Stimulated activated CD8-positive, alpha-beta memory T cell treated with anti-CD3 and anti-CD28 coated beads, Interleukin-12 subunit alpha, Interleukin-12 subunit beta, amount 100 ng/mL, for 1 hour (primary cell): ENCODE measurements around the gene TEX261.
"Not testable (repeated sequence)": the region's sequence is repeated elsewhere in the genome, so short reads cannot be mapped to it uniquely, and the experiment has no call there.

Experiments
- DNase-seq: peaks from one replicate; pipeline ENCODE4 v3.0.0-alpha.2; 2020; ENCODE audit warnings: low read depth

The TEX261 gene

GRCh38 chr2:70994699-70995425 is at the start of gene TEX261:
TEX261 (minus strand) TSS chr2:70994873; CDS start chr2:70994757, 116 bp downstream.
- peak; percentile 78 for DNase-seq

GRCh38 chr2:71043531-71044407 is 49.1 kb upstream of the TEX261 start:
- DNase-seq, result no peak

GRCh38 chr2:71042287-71042686 is 47.6 kb upstream of the TEX261 start:
- DNase-seq, result no peak

GRCh38 chr2:71036296-71036695 is 41.6 kb upstream of the TEX261 start:
- DNase-seq, result not testable (repeated sequence)

GRCh38 chr2:71023553-71024243 is 29.0 kb upstream of the TEX261 start:
- peak; percentile 41 for DNase-seq

- not testable (repeated sequence) for DNase-seq
Observed at GRCh38 chr2:71021394-71021793, 26.7 kb upstream of the TEX261 start.

GRCh38 chr2:71019989-71020388 is 25.3 kb upstream of the TEX261 start:
- not testable (repeated sequence) for DNase-seq

GRCh38 chr2:71018625-71019024 is 24.0 kb upstream of the TEX261 start:
- no peak for DNase-seq

- not testable (repeated sequence) for DNase-seq
Observed at GRCh38 chr2:71011786-71012185, 17.1 kb upstream of the TEX261 start.

GRCh38 chr2:71008342-71008741 is 13.7 kb upstream of the TEX261 start:
- no peak for DNase-seq

- no peak for DNase-seq
Observed at GRCh38 chr2:71006955-71007799, 12.5 kb upstream of the TEX261 start.

- no peak for DNase-seq
Observed at GRCh38 chr2:71006323-71006722, 11.7 kb upstream of the TEX261 start.

GRCh38 chr2:71005271-71006202 is 10.9 kb upstream of the TEX261 start:
- DNase-seq, result no peak

GRCh38 chr2:71004857-71005256 is 10.2 kb upstream of the TEX261 start:
- DNase-seq, result no peak

GRCh38 chr2:71003966-71004755 is 9.5 kb upstream of the TEX261 start:
- DNase-seq, result no peak

- no peak for DNase-seq
Observed at GRCh38 chr2:71003396-71003795, 8.7 kb upstream of the TEX261 start.

GRCh38 chr2:71001981-71002570 is 7.4 kb upstream of the TEX261 start:
- DNase-seq, result no peak

- DNase-seq, result no peak
Observed at GRCh38 chr2:71001592-71001927, 6.9 kb upstream of the TEX261 start.
